ENCODE data around the gene RNF32.
"Not testable (repeated sequence)": the region's sequence is repeated elsewhere in the genome, so short reads cannot be mapped to it uniquely, and the experiment has no call there.

The RNF32 gene

GRCh38 chr7:156680281-156680680 lies 39.7 kb downstream of the RNF32 start:
- Histone ChIP-seq H3K27ac (ENCODE audit: low read depth, low read length, severe bottlenecking) (no peak overlapping the region), H3K36me3 (ENCODE audit: control insufficient read depth, insufficient read depth, low read length) (peaks cover 28% of the 10 kb centered on the region), H3K4me3 (ENCODE audit: extremely low read depth, insufficient read depth, low read length, poor library complexity, severe bottlenecking) (no peak overlapping the region), H3K9me3 (ENCODE audit: control insufficient read depth, low read length) (no peaks in the 10 kb centered on the region), H3K4me1 (ENCODE audit: control insufficient read depth, insufficient read depth, low read length, poor library complexity, severe bottlenecking) (no peaks in the 10 kb centered on the region)
- 100% methylated on average over 1 of the region's 1 CpG; no CpG with 5 or more reads in 1 of the 2 experiments for WGBS, 2 experiments (ENCODE audit: insufficient coverage in 2 of 2)

- 80% methylated on average over 1 of the region's 2 CpGs; no CpG with 5 or more reads in 1 of the 2 experiments for WGBS, 2 experiments (ENCODE audit: insufficient coverage in 2 of 2)
Observed at GRCh38 chr7:156682928-156683327, 42.4 kb downstream of the RNF32 start.

GRCh38 chr7:156684251-156684650 lies 43.7 kb downstream of the RNF32 start:
- Histone ChIP-seq H3K4me3 (ENCODE audit: extremely low read depth, insufficient read depth, low read length, poor library complexity, severe bottlenecking) (no peak overlapping the region), H3K27ac (ENCODE audit: low read depth, low read length, severe bottlenecking) (no peak overlapping the region), H3K36me3 (ENCODE audit: control insufficient read depth, insufficient read depth, low read length) (peaks cover 11% of the 10 kb centered on the region), H3K4me1 (ENCODE audit: control insufficient read depth, insufficient read depth, low read length, poor library complexity, severe bottlenecking) (no peaks in the 10 kb centered on the region), H3K9me3 (ENCODE audit: control insufficient read depth, low read length) (no peaks in the 10 kb centered on the region)
- 90 to 97% methylated on average over 7 to 10 of the region's 10 CpGs for WGBS, 2 experiments (ENCODE audit: insufficient coverage in 2 of 2)

More at GRCh38 chr7:156682928-156683327, 42.4 kb downstream of the RNF32 start:
- H3K4me3 ChIP-seq (ENCODE audit: extremely low read depth, insufficient read depth, low read length, poor library complexity, severe bottlenecking): no peak overlapping the region
- H3K36me3 ChIP-seq (ENCODE audit: control insufficient read depth, insufficient read depth, low read length): peaks cover 18% of the 10 kb centered on the region
- H3K4me1 ChIP-seq (ENCODE audit: control insufficient read depth, insufficient read depth, low read length, poor library complexity, severe bottlenecking): no peaks in the 10 kb centered on the region
- H3K9me3 ChIP-seq (ENCODE audit: control insufficient read depth, low read length): no peaks in the 10 kb centered on the region
- no peak overlapping the region for H3K27ac ChIP-seq (ENCODE audit: low read depth, low read length, severe bottlenecking)

- H3K27ac ChIP-seq (ENCODE audit: low read depth, low read length, severe bottlenecking): no peak overlapping the region
- H3K4me1 ChIP-seq (ENCODE audit: control insufficient read depth, insufficient read depth, low read length, poor library complexity, severe bottlenecking): no peaks in the 10 kb centered on the region
- no peaks in the 10 kb centered on the region for H3K9me3 ChIP-seq (ENCODE audit: control insufficient read depth, low read length)
- 85 to 100% methylated on average over 4 of the region's 4 CpGs for WGBS, 2 experiments (ENCODE audit: insufficient coverage in 2 of 2)
- H3K4me3 ChIP-seq (ENCODE audit: extremely low read depth, insufficient read depth, low read length, poor library complexity, severe bottlenecking): no peak overlapping the region
- peaks cover 11% of the 10 kb centered on the region for H3K36me3 ChIP-seq (ENCODE audit: control insufficient read depth, insufficient read depth, low read length)
Observed at GRCh38 chr7:156684661-156685060, 44.1 kb downstream of the RNF32 start.

GRCh38 chr7:156691764-156692163 lies 51.2 kb downstream of the RNF32 start:
- 68 to 86% methylated on average over 2 to 4 of the region's 5 CpGs for WGBS, 2 experiments (ENCODE audit: insufficient coverage in 2 of 2)

GRCh38 chr7:156692849-156693248 lies 52.3 kb downstream of the RNF32 start:
- Histone ChIP-seq H3K4me1 (ENCODE audit: control insufficient read depth, insufficient read depth, low read length, poor library complexity, severe bottlenecking) (no peaks in the 10 kb centered on the region), H3K4me3 (ENCODE audit: extremely low read depth, insufficient read depth, low read length, poor library complexity, severe bottlenecking) (no peak overlapping the region), H3K36me3 (ENCODE audit: control insufficient read depth, insufficient read depth, low read length) (no peaks in the 10 kb centered on the region), H3K27ac (ENCODE audit: low read depth, low read length, severe bottlenecking) (no peak overlapping the region), H3K9me3 (ENCODE audit: control insufficient read depth, low read length) (peaks cover 15% of the 10 kb centered on the region)
- no CpG with 5 or more reads among the region's 1 CpG for WGBS, 2 experiments (ENCODE audit: insufficient coverage in 2 of 2)

More at GRCh38 chr7:156691764-156692163, 51.2 kb downstream of the RNF32 start:
- peaks cover 5% of the 10 kb centered on the region for H3K9me3 ChIP-seq (ENCODE audit: control insufficient read depth, low read length)
- H3K4me1 ChIP-seq (ENCODE audit: control insufficient read depth, insufficient read depth, low read length, poor library complexity, severe bottlenecking): no peaks in the 10 kb centered on the region
- no peaks in the 10 kb centered on the region for H3K36me3 ChIP-seq (ENCODE audit: control insufficient read depth, insufficient read depth, low read length)
- H3K4me3 ChIP-seq (ENCODE audit: extremely low read depth, insufficient read depth, low read length, poor library complexity, severe bottlenecking): no peak overlapping the region
- H3K27ac ChIP-seq (ENCODE audit: low read depth, low read length, severe bottlenecking): no peak overlapping the region

GRCh38 chr7:156693627-156694026 lies 53.1 kb downstream of the RNF32 start:
- no CpG with 5 or more reads among the region's 3 CpGs for WGBS, 2 experiments (ENCODE audit: insufficient coverage in 2 of 2)
- no peaks in the 10 kb centered on the region for H3K4me1 ChIP-seq (ENCODE audit: control insufficient read depth, insufficient read depth, low read length, poor library complexity, severe bottlenecking)
- no peak overlapping the region for H3K27ac ChIP-seq (ENCODE audit: low read depth, low read length, severe bottlenecking)
- H3K36me3 ChIP-seq (ENCODE audit: control insufficient read depth, insufficient read depth, low read length): peaks cover 6% of the 10 kb centered on the region
- H3K4me3 ChIP-seq (ENCODE audit: extremely low read depth, insufficient read depth, low read length, poor library complexity, severe bottlenecking): no peak overlapping the region
- H3K9me3 ChIP-seq (ENCODE audit: control insufficient read depth, low read length): peaks cover 17% of the 10 kb centered on the region

GRCh38 chr7:156697283-156697682 lies 56.7 kb downstream of the RNF32 start:
- WGBS, 2 experiments (ENCODE audit: insufficient coverage in 2 of 2): 94 to 100% methylated on average over 1 to 6 of the region's 9 CpGs
- H3K4me1 ChIP-seq (ENCODE audit: control insufficient read depth, insufficient read depth, low read length, poor library complexity, severe bottlenecking); H3K27ac ChIP-seq (ENCODE audit: low read depth, low read length, severe bottlenecking); H3K4me3 ChIP-seq (ENCODE audit: extremely low read depth, insufficient read depth, low read length, poor library complexity, severe bottlenecking): not testable (repeated sequence)
- Histone ChIP-seq H3K9me3 (ENCODE audit: control insufficient read depth, low read length) (peaks cover 17% of the 10 kb centered on the region), H3K36me3 (ENCODE audit: control insufficient read depth, insufficient read depth, low read length) (peaks cover 10% of the 10 kb centered on the region)

GRCh38 chr7:156698512-156698911 lies 57.9 kb downstream of the RNF32 start:
- H3K4me3 ChIP-seq (ENCODE audit: extremely low read depth, insufficient read depth, low read length, poor library complexity, severe bottlenecking); H3K27ac ChIP-seq (ENCODE audit: low read depth, low read length, severe bottlenecking); H3K4me1 ChIP-seq (ENCODE audit: control insufficient read depth, insufficient read depth, low read length, poor library complexity, severe bottlenecking): not testable (repeated sequence)
- WGBS, 2 experiments (ENCODE audit: insufficient coverage in 2 of 2): 95 to 98% methylated on average over 4 of the region's 4 CpGs
- Histone ChIP-seq H3K9me3 (ENCODE audit: control insufficient read depth, low read length) (peaks cover 17% of the 10 kb centered on the region), H3K36me3 (ENCODE audit: control insufficient read depth, insufficient read depth, low read length) (peaks cover 10% of the 10 kb centered on the region)

GRCh38 chr7:156701787-156702186 lies 61.2 kb downstream of the RNF32 start:
- H3K9me3 ChIP-seq (ENCODE audit: control insufficient read depth, low read length): peaks cover 12% of the 10 kb centered on the region
- H3K27ac ChIP-seq (ENCODE audit: low read depth, low read length, severe bottlenecking); H3K4me1 ChIP-seq (ENCODE audit: control insufficient read depth, insufficient read depth, low read length, poor library complexity, severe bottlenecking); H3K4me3 ChIP-seq (ENCODE audit: extremely low read depth, insufficient read depth, low read length, poor library complexity, severe bottlenecking): not testable (repeated sequence)
- no CpG with 5 or more reads among the region's 1 CpG for WGBS, 2 experiments (ENCODE audit: insufficient coverage in 2 of 2)
- peaks cover 10% of the 10 kb centered on the region for H3K36me3 ChIP-seq (ENCODE audit: control insufficient read depth, insufficient read depth, low read length)

- Histone ChIP-seq H3K4me3 (ENCODE audit: extremely low read depth, insufficient read depth, low read length, poor library complexity, severe bottlenecking) (no peak overlapping the region), H3K27ac (ENCODE audit: low read depth, low read length, severe bottlenecking) (no peak overlapping the region), H3K36me3 (ENCODE audit: control insufficient read depth, insufficient read depth, low read length) (peaks cover 10% of the 10 kb centered on the region), H3K4me1 (ENCODE audit: control insufficient read depth, insufficient read depth, low read length, poor library complexity, severe bottlenecking) (no peaks in the 10 kb centered on the region), H3K9me3 (ENCODE audit: control insufficient read depth, low read length) (peaks cover 7% of the 10 kb centered on the region)
Observed at GRCh38 chr7:156702399-156702798, 61.8 kb downstream of the RNF32 start.

Measured in mesodermal cell (in vitro differentiated cells).